HepG2 (cell line): ENCODE measurements around the gene LEMD2. TPM values are rescaled to one million over a fixed set of nuclear protein-coding genes. Genes with fewer than 3 reads are reported as not detected.

ENCODE experiments used
- AHR ChIP-seq: IDR thresholded peaks from 2 replicates; pipeline ENCODE4 v1.6.1; 2018; ENCODE audit warnings: missing genetic modification reagents, missing compliant biosample characterization
- ATF1 ChIP-seq: IDR thresholded peaks from 2 replicates; pipeline ENCODE4 v1.6.1; 2016; ENCODE audit warnings: mild to moderate bottlenecking, control low read depth
- DR1 ChIP-seq: sonication (generic); formaldehyde crosslinking; IDR thresholded peaks from 2 replicates; pipeline ENCODE4 v1.8.0; 2021; ENCODE audit warnings: mild to moderate bottlenecking, missing genetic modification reagents, inconsistent platforms
- GFI1 ChIP-seq: sonication (generic); formaldehyde crosslinking; IDR thresholded peaks from 2 replicates; pipeline ENCODE4 v1.5.0; 2020; ENCODE audit warnings: missing genetic modification reagents, mild to moderate bottlenecking, borderline replicate concordance
- JUN ChIP-seq: sonication (generic); formaldehyde crosslinking; IDR thresholded peaks from 2 replicates; pipeline ENCODE4 v1.4.0; 2020; ENCODE audit warnings: mild to moderate bottlenecking, missing genetic modification reagents
- MATR3 ChIP-seq: sonication (generic); formaldehyde crosslinking; IDR thresholded peaks from 2 replicates; pipeline ENCODE4 v1.4.0; 2020; ENCODE audit warnings: missing genetic modification reagents
- MZF1 ChIP-seq: sonication (generic); formaldehyde crosslinking; IDR thresholded peaks from 2 replicates; pipeline ENCODE4 v1.8.1; 2023; ENCODE audit warnings: mild to moderate bottlenecking, missing genetic modification reagents, borderline replicate concordance
- PHF8 ChIP-seq: sonication (generic); formaldehyde crosslinking; IDR thresholded peaks from 2 replicates; pipeline ENCODE4 v1.5.0; 2020; ENCODE audit warnings: missing genetic modification reagents
- SIX4 ChIP-seq: sonication (generic); formaldehyde crosslinking; IDR thresholded peaks from 2 replicates; pipeline ENCODE4 v1.4.0; 2020; ENCODE audit warnings: missing genetic modification reagents
- SMAD3 ChIP-seq: sonication (generic); formaldehyde crosslinking; IDR thresholded peaks from 2 replicates; pipeline ENCODE4 v1.4.0; 2020; ENCODE audit warnings: missing genetic modification reagents
- TRIM24 ChIP-seq: sonication (generic); formaldehyde crosslinking; IDR thresholded peaks from 2 replicates; pipeline ENCODE4 v1.8.0; 2022; ENCODE audit warnings: mild to moderate bottlenecking, missing genetic modification reagents
- ZFYVE20 ChIP-seq: sonication (generic); formaldehyde crosslinking; IDR thresholded peaks from 2 replicates; pipeline ENCODE4 v1.8.0; 2023; ENCODE audit warnings: low read depth, mild to moderate bottlenecking, moderate library complexity, missing genetic modification reagents, borderline replicate concordance
- ZNF124 ChIP-seq: sonication (generic); formaldehyde crosslinking; IDR thresholded peaks from 2 replicates; pipeline ENCODE4 v1.4.0; 2020; ENCODE audit warnings: missing genetic modification reagents
- ZNF282 ChIP-seq: fragments of 450-650 bp; IDR thresholded peaks from 2 replicates; pipeline ENCODE4 v1.6.1; 2018; ENCODE audit not compliant: partially characterized antibody
- ZNF557 ChIP-seq: sonication (generic); formaldehyde crosslinking; IDR thresholded peaks from 2 replicates; pipeline ENCODE4 v1.4.0; 2020; ENCODE audit warnings: missing genetic modification reagents
- ZNF564 ChIP-seq: sonication (generic); formaldehyde crosslinking; IDR thresholded peaks from 2 replicates; pipeline ENCODE4 v1.8.1; 2023; ENCODE audit warnings: mild to moderate bottlenecking, missing genetic modification reagents
- ZNF678 ChIP-seq: sonication (generic); formaldehyde crosslinking; IDR thresholded peaks from 2 replicates; pipeline ENCODE4 v1.4.0; 2020; ENCODE audit warnings: mild to moderate bottlenecking, missing genetic modification reagents
- polyA plus RNA-seq, 8 experiments: library from polyadenylated mRNA; depleted of rRNA in 3 of 8; stranded (reverse) in 7 of 8; unstranded in 1 of 8; fragments of >200 nt; fragmentation: Illumina TruSeq in 4 of 8; extraction: Trizol in 4 of 8; gene quantifications; 2 replicates each; pipeline versions ENCODE4 v1.2.1 to v1.2.3, GENCODE V29; 2011 to 2016; ENCODE audit warnings: low read depth in 4 of 8, missing spikeins in 1 of 8, mixed read lengths in 1 of 8; ENCODE audit not compliant: insufficient read depth in 1 of 8
- total RNA-seq, 5 experiments: library from RNA; depleted of rRNA; stranded (reverse); fragments of >200 nt; fragmentation: Illumina TruSeq; extraction: Trizol; gene quantifications; 2 replicates each; pipeline ENCODE4 v1.2.3, GENCODE V29; 2016; ENCODE audit warnings: low read depth in 1 of 5
- TF ChIP-seq, protein P1 (sequence below): IDR thresholded peaks from 2 replicates; pipeline ENCODE4 v1.6.1; 2012; ENCODE audit warnings: inconsistent platforms
- TF ChIP-seq, protein P2 (sequence below): sonication (generic); formaldehyde crosslinking; IDR thresholded peaks from 2 replicates; pipeline ENCODE4 v1.4.0; 2020; ENCODE audit warnings: missing genetic modification reagents
- TF ChIP-seq, protein P3 (sequence below): sonication (generic); formaldehyde crosslinking; IDR thresholded peaks from 2 replicates; pipeline ENCODE4 v1.4.0; 2020; ENCODE audit warnings: missing genetic modification reagents
- TF ChIP-seq, protein P4 (sequence below): sonication (generic); IDR thresholded peaks from 2 replicates; pipeline ENCODE4 v1.6.1; 2016; ENCODE audit warnings: low read depth, borderline replicate concordance
- TF ChIP-seq, protein P5 (sequence below): sonication (generic); formaldehyde crosslinking; IDR thresholded peaks from 2 replicates; pipeline ENCODE4 v1.4.0; 2020; ENCODE audit warnings: missing genetic modification reagents, borderline replicate concordance

The LEMD2 gene
- total and polyA plus RNA-seq, 2 of the 13 experiments (the other 11 are each of a cell fraction or from before 2014, with no cell fraction given): 45.2 to 62.9 TPM

DNA sequence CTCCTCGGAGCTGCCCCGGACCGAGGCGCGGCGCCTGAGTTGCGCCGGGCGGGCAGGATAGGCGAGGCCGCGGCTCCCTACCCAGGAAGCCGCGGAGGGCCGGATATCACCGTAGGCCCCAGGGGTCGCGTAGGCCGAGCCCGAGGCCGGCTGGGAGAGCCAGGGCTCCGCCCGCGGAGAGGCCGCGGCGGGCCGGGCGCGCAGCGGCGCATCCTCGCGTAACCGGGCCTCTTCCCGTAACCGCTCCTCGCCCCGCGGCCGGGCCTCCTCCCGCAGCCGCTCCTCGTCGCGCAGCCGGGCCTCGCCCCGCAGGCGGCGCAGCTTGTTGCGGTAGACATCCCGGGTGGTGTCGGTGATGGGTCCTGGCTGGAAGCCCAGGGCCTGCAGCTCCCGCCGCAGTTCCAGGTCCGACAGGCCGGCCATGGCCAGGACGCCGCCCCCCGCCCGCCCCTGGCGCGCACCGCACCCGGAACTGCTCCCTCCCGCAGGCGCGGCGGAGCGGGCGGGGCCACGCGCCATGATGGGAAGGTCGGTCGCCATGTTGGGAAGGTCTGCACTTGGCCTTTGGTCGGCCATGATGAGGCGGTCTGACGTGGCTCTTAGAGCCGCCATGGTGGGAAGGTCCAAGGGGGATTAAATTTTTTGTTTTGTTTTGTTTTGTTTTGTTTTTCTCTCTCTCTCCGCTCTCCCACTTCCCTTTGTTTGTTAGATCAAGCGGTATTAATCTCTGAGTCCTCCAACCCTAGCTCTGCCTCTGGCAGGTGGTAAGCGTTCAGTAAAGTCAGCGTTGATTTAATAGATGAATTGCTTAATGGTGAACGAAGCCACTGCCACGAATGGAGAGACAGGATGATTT lies at the start of gene LEMD2 (continued):
- TF ChIP-seq, protein P1, sequence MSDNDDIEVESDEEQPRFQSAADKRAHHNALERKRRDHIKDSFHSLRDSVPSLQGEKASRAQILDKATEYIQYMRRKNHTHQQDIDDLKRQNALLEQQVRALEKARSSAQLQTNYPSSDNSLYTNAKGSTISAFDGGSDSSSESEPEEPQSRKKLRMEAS: peak; percentile 88
- no peak for TF ChIP-seq TRIM24 (CRISPR knock-in tag)
- no peak for TF ChIP-seq ZNF557 (CRISPR knock-in tag)
- no peak; the same call in 1 of the 2 replicates for TF ChIP-seq ATF1 (CRISPR knock-in tag)
- no peak for TF ChIP-seq MATR3 (CRISPR knock-in tag)
- TF ChIP-seq, protein P2, sequence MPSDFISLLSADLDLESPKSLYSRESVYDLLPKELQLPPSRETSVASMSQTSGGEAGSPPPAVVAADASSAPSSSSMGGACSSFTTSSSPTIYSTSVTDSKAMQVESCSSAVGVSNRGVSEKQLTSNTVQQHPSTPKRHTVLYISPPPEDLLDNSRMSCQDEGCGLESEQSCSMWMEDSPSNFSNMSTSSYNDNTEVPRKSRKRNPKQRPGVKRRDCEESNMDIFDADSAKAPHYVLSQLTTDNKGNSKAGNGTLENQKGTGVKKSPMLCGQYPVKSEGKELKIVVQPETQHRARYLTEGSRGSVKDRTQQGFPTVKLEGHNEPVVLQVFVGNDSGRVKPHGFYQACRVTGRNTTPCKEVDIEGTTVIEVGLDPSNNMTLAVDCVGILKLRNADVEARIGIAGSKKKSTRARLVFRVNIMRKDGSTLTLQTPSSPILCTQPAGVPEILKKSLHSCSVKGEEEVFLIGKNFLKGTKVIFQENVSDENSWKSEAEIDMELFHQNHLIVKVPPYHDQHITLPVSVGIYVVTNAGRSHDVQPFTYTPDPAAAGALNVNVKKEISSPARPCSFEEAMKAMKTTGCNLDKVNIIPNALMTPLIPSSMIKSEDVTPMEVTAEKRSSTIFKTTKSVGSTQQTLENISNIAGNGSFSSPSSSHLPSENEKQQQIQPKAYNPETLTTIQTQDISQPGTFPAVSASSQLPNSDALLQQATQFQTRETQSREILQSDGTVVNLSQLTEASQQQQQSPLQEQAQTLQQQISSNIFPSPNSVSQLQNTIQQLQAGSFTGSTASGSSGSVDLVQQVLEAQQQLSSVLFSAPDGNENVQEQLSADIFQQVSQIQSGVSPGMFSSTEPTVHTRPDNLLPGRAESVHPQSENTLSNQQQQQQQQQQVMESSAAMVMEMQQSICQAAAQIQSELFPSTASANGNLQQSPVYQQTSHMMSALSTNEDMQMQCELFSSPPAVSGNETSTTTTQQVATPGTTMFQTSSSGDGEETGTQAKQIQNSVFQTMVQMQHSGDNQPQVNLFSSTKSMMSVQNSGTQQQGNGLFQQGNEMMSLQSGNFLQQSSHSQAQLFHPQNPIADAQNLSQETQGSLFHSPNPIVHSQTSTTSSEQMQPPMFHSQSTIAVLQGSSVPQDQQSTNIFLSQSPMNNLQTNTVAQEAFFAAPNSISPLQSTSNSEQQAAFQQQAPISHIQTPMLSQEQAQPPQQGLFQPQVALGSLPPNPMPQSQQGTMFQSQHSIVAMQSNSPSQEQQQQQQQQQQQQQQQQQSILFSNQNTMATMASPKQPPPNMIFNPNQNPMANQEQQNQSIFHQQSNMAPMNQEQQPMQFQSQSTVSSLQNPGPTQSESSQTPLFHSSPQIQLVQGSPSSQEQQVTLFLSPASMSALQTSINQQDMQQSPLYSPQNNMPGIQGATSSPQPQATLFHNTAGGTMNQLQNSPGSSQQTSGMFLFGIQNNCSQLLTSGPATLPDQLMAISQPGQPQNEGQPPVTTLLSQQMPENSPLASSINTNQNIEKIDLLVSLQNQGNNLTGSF (CRISPR knock-in tag): peak; percentile 45
- TF ChIP-seq, protein P3, sequence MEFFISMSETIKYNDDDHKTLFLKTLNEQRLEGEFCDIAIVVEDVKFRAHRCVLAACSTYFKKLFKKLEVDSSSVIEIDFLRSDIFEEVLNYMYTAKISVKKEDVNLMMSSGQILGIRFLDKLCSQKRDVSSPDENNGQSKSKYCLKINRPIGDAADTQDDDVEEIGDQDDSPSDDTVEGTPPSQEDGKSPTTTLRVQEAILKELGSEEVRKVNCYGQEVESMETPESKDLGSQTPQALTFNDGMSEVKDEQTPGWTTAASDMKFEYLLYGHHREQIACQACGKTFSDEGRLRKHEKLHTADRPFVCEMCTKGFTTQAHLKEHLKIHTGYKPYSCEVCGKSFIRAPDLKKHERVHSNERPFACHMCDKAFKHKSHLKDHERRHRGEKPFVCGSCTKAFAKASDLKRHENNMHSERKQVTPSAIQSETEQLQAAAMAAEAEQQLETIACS (CRISPR knock-in tag): peak; percentile 75
- peak; percentile 81; the same call in 1 of the 2 replicates for TF ChIP-seq ZNF678 (CRISPR knock-in tag)
- TF ChIP-seq JUN (CRISPR knock-in tag): peak; percentile 70; the same call in 1 of the 2 replicates
- TF ChIP-seq ZNF124 (CRISPR knock-in tag): peak; percentile 85
- peak; percentile 56; the same call in 1 of the 2 replicates for TF ChIP-seq SIX4 (CRISPR knock-in tag)
- peak; percentile 72; the same call in 1 of the 2 replicates for TF ChIP-seq ZNF564
- TF ChIP-seq, protein P4, sequence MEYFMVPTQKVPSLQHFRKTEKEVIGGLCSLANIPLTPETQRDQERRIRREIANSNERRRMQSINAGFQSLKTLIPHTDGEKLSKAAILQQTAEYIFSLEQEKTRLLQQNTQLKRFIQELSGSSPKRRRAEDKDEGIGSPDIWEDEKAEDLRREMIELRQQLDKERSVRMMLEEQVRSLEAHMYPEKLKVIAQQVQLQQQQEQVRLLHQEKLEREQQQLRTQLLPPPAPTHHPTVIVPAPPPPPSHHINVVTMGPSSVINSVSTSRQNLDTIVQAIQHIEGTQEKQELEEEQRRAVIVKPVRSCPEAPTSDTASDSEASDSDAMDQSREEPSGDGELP: peak; percentile 34; the same call in 1 of the 2 replicates
- peak; percentile 88 for TF ChIP-seq PHF8 (CRISPR knock-in tag)
- TF ChIP-seq AHR (CRISPR knock-in tag): no peak
- TF ChIP-seq, protein P5, sequence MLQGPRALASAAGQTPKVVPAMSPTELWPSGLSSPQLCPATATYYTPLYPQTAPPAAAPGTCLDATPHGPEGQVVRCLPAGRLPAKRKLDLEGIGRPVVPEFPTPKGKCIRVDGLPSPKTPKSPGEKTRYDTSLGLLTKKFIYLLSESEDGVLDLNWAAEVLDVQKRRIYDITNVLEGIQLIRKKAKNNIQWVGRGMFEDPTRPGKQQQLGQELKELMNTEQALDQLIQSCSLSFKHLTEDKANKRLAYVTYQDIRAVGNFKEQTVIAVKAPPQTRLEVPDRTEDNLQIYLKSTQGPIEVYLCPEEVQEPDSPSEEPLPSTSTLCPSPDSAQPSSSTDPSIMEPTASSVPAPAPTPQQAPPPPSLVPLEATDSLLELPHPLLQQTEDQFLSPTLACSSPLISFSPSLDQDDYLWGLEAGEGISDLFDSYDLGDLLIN: peak; percentile 74; the same call in 1 of the 2 replicates
- peak; percentile 91 for TF ChIP-seq SMAD3 (CRISPR knock-in tag)
- TF ChIP-seq MZF1: no peak
- TF ChIP-seq ZFYVE20 (CRISPR knock-in tag): 0 out of 2 replicates have a peak, but pooled peaks have one; percentile 71
- TF ChIP-seq ZNF282: no peak
- no peak for TF ChIP-seq GFI1 (CRISPR knock-in tag)
- TF ChIP-seq DR1: peak; percentile 58; the same call in 1 of the 2 replicates
